Spleen (tissue), 7 donors: ENCODE results near the gene TRIM9.

Source experiments
- CTCF ChIP-seq, 11 experiments: fragments of 200-600 bp in 7 of 11; fragments of 450-650 bp in 4 of 11; sonication (generic) in 4 of 11; IDR thresholded peaks in 8 of 11; conservative IDR thresholded peaks in 3 of 11; 1 replicate in 7 of 11; 2 replicates in 4 of 11; pipeline versions ENCODE4 v1.4.0 to v1.8.0; 2016 to 2021; ENCODE audit warnings: antibody characterized with exemption in 11 of 11, inconsistent platforms in 4 of 11, mild to moderate bottlenecking in 1 of 11
- POLR2A ChIP-seq, 3 donors: fragments of 450-650 bp; IDR thresholded peaks; one replicate each; pipeline ENCODE4 v1.5.1; 2017; ENCODE audit warnings: antibody characterized with exemption in 3 of 3, mild to moderate bottlenecking in 1 of 3
- donor health status: DM: no; HTN: no; CAD: no; lungs with moderate emphysema.
- donor health status: DM: no; HTN: no; CAD: no.
- donor health status: DM: no; HTN: no; CAD: no.

DNA sequence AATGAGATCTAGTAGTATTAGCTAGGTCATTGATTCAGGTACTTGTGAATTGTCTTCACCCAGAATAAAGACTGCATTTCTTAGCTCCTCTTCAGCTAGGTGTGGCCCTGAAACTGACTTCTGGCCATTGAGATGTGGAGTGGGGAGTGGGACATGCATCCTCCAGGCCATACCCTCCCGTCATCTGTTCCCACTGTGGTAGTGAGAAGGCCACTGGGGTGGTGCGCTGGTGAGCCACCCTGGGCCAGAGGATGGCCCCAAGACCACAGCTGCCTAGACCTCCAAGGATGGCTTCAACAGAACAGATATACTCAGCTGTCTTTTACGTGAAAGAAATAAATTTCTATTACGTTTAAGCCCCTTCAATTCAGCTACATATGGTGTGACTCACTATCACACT is 36.5 kb downstream of the TRIM9 start:
- TF ChIP-seq CTCF (IDR thresholded peaks at IDR 0.05 in 8 of 11, conservative IDR thresholded peaks at IDR 0.05 in 3 of 11) (no peak), POLR2A (IDR thresholded peaks at IDR 0.05) (no peak)
